Measurements from ENCODE around the gene CCDC85B. TPM values are rescaled to one million over a fixed set of nuclear protein-coding genes. Genes with fewer than 3 reads are reported as not detected.

Gene CCDC85B
- total and polyA plus RNA-seq, 2 of the 13 experiments (the other 11 are each of a cell fraction or from before 2014, with no cell fraction given), result 8.2 to 19.5 TPM

DNA sequence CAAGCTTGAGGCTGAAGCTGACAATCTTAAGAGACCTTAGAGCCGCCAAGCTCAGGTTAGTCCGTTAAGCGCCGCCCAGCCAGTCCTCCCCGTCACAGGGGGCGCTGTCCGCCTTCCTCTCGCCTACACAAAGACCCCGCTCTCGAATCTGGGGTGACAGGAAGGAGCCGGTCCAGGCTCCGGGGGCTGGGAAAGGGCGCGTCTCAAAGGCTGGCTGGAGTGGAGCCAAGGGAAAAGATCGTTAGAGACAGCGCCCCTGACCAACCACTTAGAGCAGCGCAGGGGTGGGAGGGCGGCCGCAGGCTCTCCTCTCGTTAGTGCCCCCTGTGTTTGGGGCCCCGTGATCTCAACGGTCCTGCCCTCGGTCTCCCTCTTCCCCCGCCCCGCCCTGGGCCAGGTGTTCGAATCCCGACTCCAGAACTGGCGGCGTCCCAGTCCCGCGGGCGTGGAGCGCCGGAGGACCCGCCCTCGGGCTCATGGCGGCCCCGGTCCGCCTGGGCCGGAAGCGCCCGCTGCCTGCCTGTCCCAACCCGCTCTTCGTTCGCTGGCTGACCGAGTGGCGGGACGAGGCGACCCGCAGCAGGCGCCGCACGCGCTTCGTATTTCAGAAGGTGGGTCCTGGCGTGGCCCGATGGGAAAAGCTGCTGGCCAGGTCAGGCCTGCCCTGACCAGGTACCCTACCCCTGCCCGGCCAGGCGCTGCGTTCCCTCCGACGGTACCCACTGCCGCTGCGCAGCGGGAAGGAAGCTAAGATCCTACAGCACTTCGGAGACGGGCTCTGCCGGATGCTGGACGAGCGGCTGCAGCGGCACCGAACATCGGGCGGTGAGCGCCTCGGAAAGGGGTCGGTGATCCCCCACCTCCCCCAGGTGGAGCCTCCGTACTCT, 30.0 kb upstream of the CCDC85B start, which contains the start of gene MUS81 (continued):
- TF ChIP-seq POLR2A (IDR thresholded peaks at IDR 0.05; ENCODE audit: insufficient read depth in 1 of 2, low read depth in 2 of 2, low read length in 2 of 2), result peak in 1 of 2 experiments; percentile 52; a peak in 1 of 4 replicates
- TF ChIP-seq ATF1 (CRISPR knock-in tag; IDR thresholded peaks at IDR 0.05), result peak; percentile 66
- TF ChIP-seq CREM (IDR thresholded peaks at IDR 0.05), result peak; percentile 79
- TF ChIP-seq CREM (CRISPR knock-in tag; IDR thresholded peaks at IDR 0.05), result no peak
- TF ChIP-seq ZNF138 (CRISPR knock-in tag; IDR thresholded peaks at IDR 0.05; ENCODE audit: low read depth), result 0 out of 2 replicates have a peak, but pooled peaks have one; percentile 56
- no peak for TF ChIP-seq NFIB (CRISPR knock-in tag; IDR thresholded peaks at IDR 0.05; ENCODE audit: borderline replicate concordance)
- TF ChIP-seq ZBTB44 (CRISPR knock-in tag; IDR thresholded peaks at IDR 0.05), result no peak
- peak; percentile 53; the same call in 1 of the 2 replicates for TF ChIP-seq MEF2D (CRISPR knock-in tag; IDR thresholded peaks at IDR 0.05)
- TF ChIP-seq ZNF44 (CRISPR knock-in tag; IDR thresholded peaks at IDR 0.05), result 0 out of 2 replicates have a peak, but pooled peaks have one; percentile 61
- no peak; the same call in 1 of the 2 replicates for TF ChIP-seq JUND (CRISPR knock-in tag; IDR thresholded peaks at IDR 0.05)
- TF ChIP-seq RBM22 (optimal IDR thresholded peaks at IDR 0.05; ENCODE audit: low read length), result no peak
- no peak; the same call in 1 of the 2 replicates for TF ChIP-seq RAD21 (CRISPR knock-in tag; IDR thresholded peaks at IDR 0.05)
- no peak for TF ChIP-seq ZNF839 (CRISPR knock-in tag; IDR thresholded peaks at IDR 0.05; ENCODE audit: borderline replicate concordance)
- no peak; the same call in 1 of the 2 replicates for TF ChIP-seq ZNF20 (CRISPR knock-in tag; IDR thresholded peaks at IDR 0.05)
- no peak for TF ChIP-seq GPBP1L1 (CRISPR knock-in tag; IDR thresholded peaks at IDR 0.05)
- TF ChIP-seq, protein P1, sequence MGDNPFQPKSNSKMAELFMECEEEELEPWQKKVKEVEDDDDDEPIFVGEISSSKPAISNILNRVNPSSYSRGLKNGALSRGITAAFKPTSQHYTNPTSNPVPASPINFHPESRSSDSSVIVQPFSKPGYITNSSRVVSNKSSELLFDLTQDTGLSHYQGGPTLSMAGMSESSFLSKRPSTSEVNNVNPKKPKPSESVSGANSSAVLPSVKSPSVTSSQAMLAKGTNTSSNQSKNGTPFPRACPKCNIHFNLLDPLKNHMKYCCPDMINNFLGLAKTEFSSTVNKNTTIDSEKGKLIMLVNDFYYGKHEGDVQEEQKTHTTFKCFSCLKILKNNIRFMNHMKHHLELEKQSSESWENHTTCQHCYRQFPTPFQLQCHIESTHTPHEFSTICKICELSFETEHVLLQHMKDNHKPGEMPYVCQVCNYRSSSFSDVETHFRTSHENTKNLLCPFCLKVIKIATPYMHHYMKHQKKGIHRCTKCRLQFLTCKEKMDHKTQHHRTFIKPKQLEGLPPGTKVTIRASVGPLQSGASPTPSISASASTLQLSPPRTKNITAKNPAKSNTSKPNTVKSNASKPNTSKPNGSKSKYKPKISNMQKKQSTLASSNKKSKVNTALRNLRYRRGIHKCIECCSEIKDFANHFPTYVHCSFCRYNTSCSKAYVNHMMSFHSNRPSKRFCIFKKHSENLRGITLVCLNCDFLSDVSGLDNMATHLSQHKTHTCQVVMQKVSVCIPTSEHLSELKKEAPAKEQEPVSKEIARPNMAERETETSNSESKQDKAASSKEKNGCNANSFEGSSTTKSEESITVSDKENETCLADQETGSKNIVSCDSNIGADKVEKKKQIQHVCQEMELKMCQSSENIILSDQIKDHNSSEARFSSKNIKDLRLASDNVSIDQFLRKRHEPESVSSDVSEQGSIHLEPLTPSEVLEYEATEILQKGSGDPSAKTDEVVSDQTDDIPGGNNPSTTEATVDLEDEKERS (CRISPR knock-in tag; IDR thresholded peaks at IDR 0.05), result no peak
- TF ChIP-seq KLF15 (CRISPR knock-in tag; IDR thresholded peaks at IDR 0.05; ENCODE audit: borderline replicate concordance), result peak; percentile 24; the same call in 1 of the 2 replicates
- peak; percentile 69; the same call in 1 of the 2 replicates for TF ChIP-seq HOXA5 (CRISPR knock-in tag; IDR thresholded peaks at IDR 0.05)
- TF ChIP-seq MED13 (CRISPR knock-in tag; IDR thresholded peaks at IDR 0.05), result no peak
- TF ChIP-seq ZNF780A (CRISPR knock-in tag; IDR thresholded peaks at IDR 0.05), result no peak
- TF ChIP-seq, protein P2, sequence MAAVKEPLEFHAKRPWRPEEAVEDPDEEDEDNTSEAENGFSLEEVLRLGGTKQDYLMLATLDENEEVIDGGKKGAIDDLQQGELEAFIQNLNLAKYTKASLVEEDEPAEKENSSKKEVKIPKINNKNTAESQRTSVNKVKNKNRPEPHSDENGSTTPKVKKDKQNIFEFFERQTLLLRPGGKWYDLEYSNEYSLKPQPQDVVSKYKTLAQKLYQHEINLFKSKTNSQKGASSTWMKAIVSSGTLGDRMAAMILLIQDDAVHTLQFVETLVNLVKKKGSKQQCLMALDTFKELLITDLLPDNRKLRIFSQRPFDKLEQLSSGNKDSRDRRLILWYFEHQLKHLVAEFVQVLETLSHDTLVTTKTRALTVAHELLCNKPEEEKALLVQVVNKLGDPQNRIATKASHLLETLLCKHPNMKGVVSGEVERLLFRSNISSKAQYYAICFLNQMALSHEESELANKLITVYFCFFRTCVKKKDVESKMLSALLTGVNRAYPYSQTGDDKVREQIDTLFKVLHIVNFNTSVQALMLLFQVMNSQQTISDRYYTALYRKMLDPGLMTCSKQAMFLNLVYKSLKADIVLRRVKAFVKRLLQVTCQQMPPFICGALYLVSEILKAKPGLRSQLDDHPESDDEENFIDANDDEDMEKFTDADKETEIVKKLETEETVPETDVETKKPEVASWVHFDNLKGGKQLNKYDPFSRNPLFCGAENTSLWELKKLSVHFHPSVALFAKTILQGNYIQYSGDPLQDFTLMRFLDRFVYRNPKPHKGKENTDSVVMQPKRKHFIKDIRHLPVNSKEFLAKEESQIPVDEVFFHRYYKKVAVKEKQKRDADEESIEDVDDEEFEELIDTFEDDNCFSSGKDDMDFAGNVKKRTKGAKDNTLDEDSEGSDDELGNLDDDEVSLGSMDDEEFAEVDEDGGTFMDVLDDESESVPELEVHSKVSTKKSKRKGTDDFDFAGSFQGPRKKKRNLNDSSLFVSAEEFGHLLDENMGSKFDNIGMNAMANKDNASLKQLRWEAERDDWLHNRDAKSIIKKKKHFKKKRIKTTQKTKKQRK (IDR thresholded peaks at IDR 0.05; ENCODE audit: low read length), result no peak

All from HepG2 (cell line).